ENCODE measurements around the gene SLC48A1.

The SLC48A1 gene

GRCh38 chr12:47737936-47738594, 35.0 kb upstream of the SLC48A1 start:
- no peak overlapping the region for H3K4me3 ChIP-seq (replicated peaks; ENCODE audit: low read depth, low read length)
- DNase-seq (ENCODE audit: low read depth), result no peak
- TF ChIP-seq, protein P1, sequence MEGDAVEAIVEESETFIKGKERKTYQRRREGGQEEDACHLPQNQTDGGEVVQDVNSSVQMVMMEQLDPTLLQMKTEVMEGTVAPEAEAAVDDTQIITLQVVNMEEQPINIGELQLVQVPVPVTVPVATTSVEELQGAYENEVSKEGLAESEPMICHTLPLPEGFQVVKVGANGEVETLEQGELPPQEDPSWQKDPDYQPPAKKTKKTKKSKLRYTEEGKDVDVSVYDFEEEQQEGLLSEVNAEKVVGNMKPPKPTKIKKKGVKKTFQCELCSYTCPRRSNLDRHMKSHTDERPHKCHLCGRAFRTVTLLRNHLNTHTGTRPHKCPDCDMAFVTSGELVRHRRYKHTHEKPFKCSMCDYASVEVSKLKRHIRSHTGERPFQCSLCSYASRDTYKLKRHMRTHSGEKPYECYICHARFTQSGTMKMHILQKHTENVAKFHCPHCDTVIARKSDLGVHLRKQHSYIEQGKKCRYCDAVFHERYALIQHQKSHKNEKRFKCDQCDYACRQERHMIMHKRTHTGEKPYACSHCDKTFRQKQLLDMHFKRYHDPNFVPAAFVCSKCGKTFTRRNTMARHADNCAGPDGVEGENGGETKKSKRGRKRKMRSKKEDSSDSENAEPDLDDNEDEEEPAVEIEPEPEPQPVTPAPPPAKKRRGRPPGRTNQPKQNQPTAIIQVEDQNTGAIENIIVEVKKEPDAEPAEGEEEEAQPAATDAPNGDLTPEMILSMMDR (IDR thresholded peaks at IDR 0.05; ENCODE audit: low read length, missing control alignments), result no peak

DNA sequence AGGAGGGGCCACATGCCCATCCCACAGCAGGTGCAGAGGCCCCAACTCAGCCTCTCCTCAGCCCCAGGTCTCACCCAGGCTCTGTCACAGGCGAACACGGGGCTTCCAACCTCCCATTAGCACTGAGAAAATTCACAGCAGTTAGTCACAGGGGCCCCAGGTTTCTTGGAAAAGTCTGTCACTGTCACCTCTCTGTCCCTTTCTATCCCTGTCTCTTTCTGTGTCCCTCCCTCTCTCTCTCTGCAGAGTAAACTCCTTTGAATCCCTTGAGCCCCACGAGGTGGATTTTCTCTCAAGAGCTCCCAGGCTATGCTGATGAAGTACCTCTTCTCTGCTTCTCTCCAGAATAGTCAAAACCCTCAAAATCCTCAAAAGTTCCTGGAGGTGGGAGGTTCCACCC, 33.7 kb upstream of the SLC48A1 start:
- no peak overlapping the region for H3K4me3 ChIP-seq (replicated peaks; ENCODE audit: low read depth, low read length)
- no peak for DNase-seq (ENCODE audit: low read depth)
- TF ChIP-seq, protein P1 (IDR thresholded peaks at IDR 0.05; ENCODE audit: low read length, missing control alignments), result no peak

DNA sequence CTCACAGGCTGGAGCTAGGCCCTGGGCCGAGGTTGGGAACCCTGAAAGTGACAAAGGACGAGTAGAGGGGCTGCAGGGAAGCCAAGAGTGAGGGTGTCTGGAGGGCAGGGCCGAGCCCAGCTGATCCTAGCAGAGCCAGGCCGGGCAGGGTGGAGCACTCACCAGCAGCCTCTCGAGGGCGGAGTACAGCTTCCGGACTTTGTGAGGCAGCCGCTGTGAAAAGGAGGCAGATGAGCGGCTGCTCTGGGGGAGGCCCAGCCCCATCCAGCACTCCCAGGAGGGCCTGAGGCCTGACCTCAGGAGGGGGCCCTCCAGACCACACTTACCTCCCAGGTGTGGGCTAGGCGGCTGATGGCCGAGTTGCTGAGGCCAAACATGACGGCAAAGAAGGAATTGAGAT, 33.1 kb upstream of the SLC48A1 start:
- DNase-seq (ENCODE audit: low read depth), result no peak
- TF ChIP-seq, protein P1 (IDR thresholded peaks at IDR 0.05; ENCODE audit: low read length, missing control alignments), result no peak
- H3K4me3 ChIP-seq (replicated peaks; ENCODE audit: low read depth, low read length), result no peak overlapping the region

DNA sequence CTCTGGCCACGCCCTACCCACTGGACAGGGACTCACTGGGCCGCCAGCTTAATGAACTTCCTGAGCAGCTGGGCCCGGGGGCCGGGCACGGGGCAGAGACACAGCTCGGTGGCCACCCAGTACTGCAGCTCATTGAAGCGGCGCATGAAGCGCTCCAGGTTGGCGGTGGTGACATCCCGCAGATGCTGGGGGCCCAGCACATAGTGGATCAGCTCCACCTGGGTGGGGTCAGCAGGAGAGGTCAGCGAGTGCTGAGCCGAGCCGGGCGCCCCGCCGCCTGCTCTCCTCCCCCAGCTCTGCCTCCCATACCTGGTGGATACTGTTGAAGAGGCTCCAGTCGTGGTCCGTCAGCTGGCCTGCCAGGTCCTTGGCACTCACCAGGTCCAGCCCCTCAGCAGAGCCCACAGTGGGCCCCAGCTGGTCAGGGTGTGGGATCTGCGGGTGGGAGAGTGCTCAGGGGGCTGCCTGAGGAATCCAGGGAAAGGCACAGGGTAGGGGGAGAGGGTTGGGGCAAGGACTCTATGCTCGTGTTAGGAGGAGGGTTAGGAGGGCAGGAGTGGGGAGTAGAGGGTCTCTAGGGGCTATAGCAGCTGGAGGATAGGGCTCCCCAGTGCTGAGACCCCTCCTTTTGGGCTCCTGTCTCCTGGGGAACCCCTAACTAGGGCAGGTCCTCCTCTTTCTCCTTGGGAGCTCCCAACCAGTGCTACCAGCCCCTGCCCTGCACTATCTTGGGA, 32.3 kb upstream of the SLC48A1 start:
- H3K4me3 ChIP-seq (replicated peaks; ENCODE audit: low read depth, low read length), result no peak overlapping the region
- DNase-seq (ENCODE audit: low read depth), result no peak
- TF ChIP-seq, protein P1 (IDR thresholded peaks at IDR 0.05; ENCODE audit: low read length, missing control alignments), result no peak

DNA sequence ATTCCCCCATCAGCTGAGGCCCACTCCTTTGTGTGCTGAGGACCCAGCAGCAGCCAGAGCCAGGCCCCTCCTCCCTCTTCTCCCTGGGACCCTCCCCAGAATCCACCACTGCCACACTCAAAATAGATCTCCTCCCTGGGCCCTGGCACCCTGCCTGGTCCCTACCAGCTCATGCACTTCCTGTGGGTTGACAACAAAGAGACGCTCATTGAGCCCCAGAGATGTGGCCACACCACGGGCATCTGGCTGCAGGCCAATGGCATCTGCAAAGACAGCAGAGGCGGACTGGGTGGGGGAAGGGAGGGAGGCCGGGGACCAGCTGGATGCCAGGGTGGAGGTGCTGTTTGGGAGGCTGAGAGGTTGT, 31.7 kb upstream of the SLC48A1 start:
- no peak overlapping the region for H3K4me3 ChIP-seq (replicated peaks; ENCODE audit: low read depth, low read length)
- DNase-seq (ENCODE audit: low read depth), result no peak
- TF ChIP-seq, protein P1 (IDR thresholded peaks at IDR 0.05; ENCODE audit: low read length, missing control alignments), result no peak

GRCh38 chr12:47742253-47742825, 30.7 kb upstream of the SLC48A1 start:
- no peak overlapping the region for H3K4me3 ChIP-seq (replicated peaks; ENCODE audit: low read depth, low read length)
- DNase-seq (ENCODE audit: low read depth), result peak; percentile 44
- TF ChIP-seq, protein P1 (IDR thresholded peaks at IDR 0.05; ENCODE audit: low read length, missing control alignments), result peak; percentile 99
